Left lung (tissue), 10 donors: Measurements from ENCODE around the gene APOE. TPM values are rescaled to one million over a fixed set of nuclear protein-coding genes. Genes with fewer than 3 reads are reported as not detected.

Experiments used
- ATAC-seq: fragments of 200-7000 bp; cut with Tn5 transposase; one replicate; pipeline ENCODE4 v1.9.1; 2020; ENCODE audit warnings: moderate library complexity
- DNase-seq, 4 donors: peaks; one replicate each; pipeline ENCODE4 v3.0.0-alpha.2; 2013 to 2020
- H3K27ac ChIP-seq, 2 donors: fragments of 200-600 bp; sonication (generic) in 1 of 2; one replicate each; pipeline versions ENCODE4 v1.5.0 to v1.8.0; 2020 to 2021
- H3K27me3 ChIP-seq, 2 donors: fragments of 200-600 bp; sonication (generic) in 1 of 2; one replicate each; pipeline versions ENCODE4 v1.5.0 to v1.8.0; 2020 to 2021
- H3K36me3 ChIP-seq, 2 donors: fragments of 200-600 bp; sonication (generic) in 1 of 2; one replicate each; pipeline versions ENCODE4 v1.5.0 to v1.8.0; 2020 to 2021
- H3K4me1 ChIP-seq, 2 donors: fragments of 200-600 bp; one replicate each; pipeline ENCODE4 v1.8.0; 2021
- H3K4me3 ChIP-seq, 2 donors: fragments of 200-600 bp; sonication (generic) in 1 of 2; one replicate each; pipeline versions ENCODE4 v1.5.0 to v1.8.0; 2020 to 2021; ENCODE audit warnings: mild to moderate bottlenecking in 1 of 2
- H3K9me3 ChIP-seq, 2 donors: fragments of 200-600 bp; sonication (generic) in 1 of 2; one replicate each; pipeline versions ENCODE4 v1.5.0 to v1.8.0; 2020 to 2021
- CTCF ChIP-seq, 2 donors: fragments of 200-600 bp; sonication (generic) in 1 of 2; IDR thresholded peaks; one replicate each; pipeline versions ENCODE4 v1.5.0 to v1.8.0; 2021; ENCODE audit warnings: antibody characterized with exemption in 2 of 2
- intact Hi-C, 2 donors: fragments of 100-400 bp; cut with DNase I; formaldehyde crosslinking; loops; one replicate each; pipeline versions ENCODE4 v1.11.2 to v1.14.2; 2022
- polyA plus RNA-seq, 6 donors: library from polyadenylated mRNA; unstranded; fragments of 120-200 nt; gene quantifications; one replicate each; pipeline ENCODE4 v1.2.1, GENCODE V29; 2013; ENCODE audit not compliant: insufficient read length in 6 of 6
- total RNA-seq, 2 donors: library from RNA; stranded (reverse); fragmentation: NEBNext Ultra II Directional; extraction: Animal tissue kit (Norgen Biotek cat#: 25700); gene quantifications; one replicate each; pipeline ENCODE4 v1.2.1, GENCODE V29; 2021
- donor health status: DM: no; HTN: yes; CAD: no.
- donor health status: DM: no; HTN: no; CAD: no.

APOE gene
- total and polyA plus RNA-seq, 8 donors, result 22.6 to 757 (median 37.7) TPM

DNA sequence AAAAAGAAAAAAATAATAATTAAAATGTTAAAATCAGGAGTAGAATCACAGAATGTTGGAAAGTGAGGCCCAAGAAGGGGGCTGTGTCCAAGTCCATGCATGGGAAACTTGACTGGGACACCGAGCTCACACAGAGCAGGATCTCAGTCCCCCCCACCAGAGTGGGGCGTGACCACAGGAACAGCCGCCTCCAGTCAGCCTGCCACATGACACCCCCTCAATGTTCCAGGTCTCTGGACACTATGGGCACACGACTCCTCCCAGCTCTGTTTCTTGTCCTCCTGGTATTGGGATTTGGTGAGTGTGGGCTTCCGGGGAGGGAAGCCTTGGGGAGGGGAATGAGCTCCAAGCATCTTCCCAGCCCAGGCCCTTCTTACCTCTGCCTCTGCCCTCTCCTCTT lies 42.6 kb downstream of the APOE start:
- DNase-seq (no peak), ATAC-seq (no peak)
- H3K36me3 ChIP-seq, result peaks cover 0 to 10% of the 10 kb centered on the region in 2 donors
- no peaks in the 10 kb centered on the region for H3K9me3 ChIP-seq
- H3K27me3 ChIP-seq, result no peaks in the 10 kb centered on the region
- intact Hi-C loops, result no loop called here
- peaks cover 0 to 9% of the 10 kb centered on the region in 2 donors for H3K4me1 ChIP-seq
- no peak overlapping the region for H3K4me3 ChIP-seq
- no peak overlapping the region for H3K27ac ChIP-seq
- no peak for TF ChIP-seq CTCF (IDR thresholded peaks at IDR 0.05)

- Histone ChIP-seq H3K27ac (no peak overlapping the region), H3K4me3 (no peak overlapping the region), H3K36me3 (peaks cover 0 to 10% of the 10 kb centered on the region in 2 donors), H3K4me1 (peaks cover 0 to 15% of the 10 kb centered on the region in 2 donors), H3K27me3 (no peaks in the 10 kb centered on the region), H3K9me3 (no peaks in the 10 kb centered on the region)
- intact Hi-C loops, result no loop called here
- DNase-seq (no peak), ATAC-seq (no peak)
- no peak for TF ChIP-seq CTCF (IDR thresholded peaks at IDR 0.05)
Observed at GRCh38 chr19:44948763-44949374, 43.3 kb downstream of the APOE start.

- Histone ChIP-seq H3K4me1 (peaks cover 0 to 20% of the 10 kb centered on the region in 2 donors), H3K9me3 (no peaks in the 10 kb centered on the region), H3K27ac (no peak overlapping the region), H3K36me3 (peaks cover 0 to 10% of the 10 kb centered on the region in 2 donors), H3K4me3 (no peak overlapping the region), H3K27me3 (no peaks in the 10 kb centered on the region)
- DNase-seq (no peak), ATAC-seq (no peak)
- TF ChIP-seq CTCF (IDR thresholded peaks at IDR 0.05), result no peak
- intact Hi-C loops, result no loop called here
Observed at GRCh38 chr19:44949550-44949949, 44.0 kb downstream of the APOE start.

DNA sequence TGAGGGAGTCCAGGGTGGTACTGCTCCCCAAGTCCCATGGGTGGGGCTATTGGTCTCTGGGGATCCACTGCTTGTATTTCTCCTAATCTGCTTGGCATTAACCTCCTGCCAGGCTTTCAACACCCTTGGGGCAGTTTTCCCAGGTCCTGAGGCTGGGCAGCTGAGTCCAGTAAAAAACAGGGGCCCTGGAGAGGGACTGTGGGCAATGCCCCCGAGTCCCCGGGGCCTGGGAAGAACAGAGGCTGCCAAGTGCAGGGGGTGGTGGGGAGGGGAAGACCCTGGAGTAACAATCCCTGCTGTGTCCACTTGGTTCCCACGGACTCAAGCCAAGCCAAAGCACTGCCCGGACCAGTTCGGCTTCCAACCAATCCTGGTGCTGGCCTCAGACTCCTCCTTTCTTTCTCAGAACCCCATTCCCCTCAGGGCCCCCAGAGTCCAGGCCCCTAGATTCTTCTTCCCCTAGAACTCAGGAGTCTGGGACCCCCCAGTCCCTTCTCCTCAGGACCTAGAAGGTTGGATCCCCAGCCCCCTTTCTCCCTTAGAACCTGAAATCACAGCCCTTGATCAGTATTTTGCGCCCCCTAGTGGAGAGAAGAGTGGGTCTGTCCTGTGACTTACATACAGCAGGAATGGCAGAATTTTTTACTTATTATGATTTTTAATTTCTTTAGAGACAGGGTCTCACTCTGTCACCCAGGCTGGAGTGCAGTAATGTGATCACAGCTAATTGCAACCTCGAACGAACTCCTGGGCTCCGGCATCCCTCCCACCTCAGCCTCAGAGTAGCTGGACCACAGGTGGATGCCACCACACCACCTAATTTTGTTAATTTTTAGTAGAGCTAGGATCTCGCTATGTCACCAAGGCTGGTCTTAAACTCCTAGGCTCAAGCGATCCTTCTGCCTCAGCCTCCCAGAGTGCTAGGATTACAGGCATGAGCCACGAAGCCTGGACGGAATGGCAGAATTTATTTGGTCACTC lies 45.9 kb downstream of the APOE start:
- Histone ChIP-seq H3K36me3 (peaks cover 0 to 10% of the 10 kb centered on the region in 2 donors), H3K27ac (no peak overlapping the region), H3K9me3 (no peaks in the 10 kb centered on the region), H3K4me3 (no peak overlapping the region), H3K4me1 (peaks cover 7 to 30% of the 10 kb centered on the region in 2 donors), H3K27me3 (no peaks in the 10 kb centered on the region)
- peak; percentile 86 to 87 for TF ChIP-seq CTCF (IDR thresholded peaks at IDR 0.05)
- intact Hi-C loops, result loop anchor here in 1 of 2 donors (5.0 kb wide), 1 partner anchor 49 kb away; no protein-coding TSS in a partner anchor
- ATAC-seq (peak; percentile 16), DNase-seq (peak in 2 of 4 donors; percentile 74 to 85)

DNA sequence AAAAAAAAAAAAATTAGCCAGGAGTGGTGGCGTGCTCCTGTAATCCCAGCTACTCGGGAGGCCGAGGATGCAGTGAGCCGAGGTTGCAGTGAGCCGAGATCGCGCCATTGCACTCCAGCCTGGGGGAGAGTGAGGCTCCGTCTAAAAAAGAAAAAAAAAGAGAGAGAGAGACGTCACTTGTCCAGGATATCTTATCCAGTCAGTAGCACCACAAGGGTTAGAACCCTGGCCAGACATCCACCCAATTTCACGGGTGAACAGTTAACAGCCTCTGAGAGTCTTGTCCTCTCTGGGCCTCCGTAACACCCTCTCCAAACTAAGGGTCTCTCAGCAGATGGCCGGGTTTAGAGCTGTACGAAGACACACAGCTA lies 48.7 kb downstream of the APOE start:
- no peak for TF ChIP-seq CTCF (IDR thresholded peaks at IDR 0.05)
- intact Hi-C loops, result loop anchor here in 1 of 2 donors (5.0 kb wide), 1 partner anchor 52 kb away; no protein-coding TSS in a partner anchor
- Histone ChIP-seq H3K9me3 (no peaks in the 10 kb centered on the region), H3K36me3 (peaks cover 0 to 10% of the 10 kb centered on the region in 2 donors), H3K4me1 (peaks cover 7 to 49% of the 10 kb centered on the region in 2 donors), H3K4me3 (peak overlapping the region; percentile 91 to 97), H3K27ac (peak overlapping the region; percentile 87 to 94), H3K27me3 (no peaks in the 10 kb centered on the region)
- DNase-seq (no peak), ATAC-seq (no peak)
